HG03558 (cell line): ENCODE results near the gene SMAD4.
"Not testable (repeated sequence)": the region's sequence is repeated elsewhere in the genome, so short reads cannot be mapped to it uniquely, and the experiment has no call there.

Experiments
- ATAC-seq: cut with Tn5 transposase; IDR thresholded peaks from one replicate; pipeline ENCODE4 v1.9.1; 2021; ENCODE audit warnings: moderate number of reproducible peaks; ENCODE audit not compliant: unreplicated experiment; ENCODE audit errors: extremely low read depth

SMAD4 gene

GRCh38 chr18:51066273-51066672 is 36.3 kb downstream of the SMAD4 start:
- no peak for ATAC-seq

GRCh38 chr18:51068105-51068504 is 38.1 kb downstream of the SMAD4 start:
- ATAC-seq: no peak

GRCh38 chr18:51069885-51070284 is 39.9 kb downstream of the SMAD4 start:
- no peak for ATAC-seq

GRCh38 chr18:51070545-51070944 is 40.5 kb downstream of the SMAD4 start:
- ATAC-seq: no peak

- no peak for ATAC-seq
These were observed 42.7 kb downstream of the SMAD4 start for GRCh38 chr18:51072586-51073313.

- ATAC-seq: no peak
These were observed 44.6 kb downstream of the SMAD4 start for GRCh38 chr18:51074605-51075004.

GRCh38 chr18:51076503-51076902 is 46.5 kb downstream of the SMAD4 start:
- ATAC-seq: no peak

- ATAC-seq: peak; percentile 88
These were observed 47.2 kb downstream of the SMAD4 start for GRCh38 chr18:51077217-51077616.

- no peak for ATAC-seq
These were observed 48.0 kb downstream of the SMAD4 start for GRCh38 chr18:51078026-51078425.

GRCh38 chr18:51082571-51083267 is 52.7 kb downstream of the SMAD4 start:
- ATAC-seq: peak; percentile 82

- no peak for ATAC-seq
These were observed 53.4 kb downstream of the SMAD4 start for GRCh38 chr18:51083398-51083797.

- ATAC-seq: no peak
These were observed 58.4 kb downstream of the SMAD4 start for GRCh38 chr18:51088410-51088809.

- no peak for ATAC-seq
These were observed 59.7 kb downstream of the SMAD4 start for GRCh38 chr18:51089691-51090090.

GRCh38 chr18:51091270-51091669 is 61.3 kb downstream of the SMAD4 start:
- ATAC-seq: no peak

- ATAC-seq: no peak
These were observed 62.1 kb downstream of the SMAD4 start for GRCh38 chr18:51092117-51092516.

GRCh38 chr18:51092967-51093366 is 63.0 kb downstream of the SMAD4 start:
- not testable (repeated sequence) for ATAC-seq

- no peak for ATAC-seq
These were observed 67.2 kb downstream of the SMAD4 start for GRCh38 chr18:51097021-51097822.

- no peak for ATAC-seq
These were observed 68.1 kb downstream of the SMAD4 start for GRCh38 chr18:51098082-51098481.

- no peak for ATAC-seq
These were observed 68.5 kb downstream of the SMAD4 start for GRCh38 chr18:51098513-51098912.

GRCh38 chr18:51100385-51101120 is 70.5 kb downstream of the SMAD4 start:
- ATAC-seq: no peak
